GM21360 (cell line): ENCODE measurements around the gene DCP1A.

Source experiments
- ATAC-seq: cut with Tn5 transposase; IDR thresholded peaks from one replicate; pipeline ENCODE4 v1.9.1; 2021; ENCODE audit warnings: mild to moderate bottlenecking, moderate library complexity; ENCODE audit not compliant: unreplicated experiment

Gene DCP1A

GRCh38 chr3:53248161-53248560 is 99.2 kb downstream of the DCP1A start:
- no peak for ATAC-seq

- ATAC-seq = no peak
Observed at GRCh38 chr3:53247619-53248018, 99.7 kb downstream of the DCP1A start.

GRCh38 chr3:53244271-53244670 is 103.1 kb downstream of the DCP1A start:
- no peak for ATAC-seq

- no peak for ATAC-seq
Observed at GRCh38 chr3:53243785-53244184, 103.6 kb downstream of the DCP1A start.

- no peak for ATAC-seq
Observed at GRCh38 chr3:53243165-53243564, 104.2 kb downstream of the DCP1A start.

- ATAC-seq = no peak
Observed at GRCh38 chr3:53242642-53243041, 104.7 kb downstream of the DCP1A start.

GRCh38 chr3:53242155-53242554 is 105.2 kb downstream of the DCP1A start:
- ATAC-seq = no peak

GRCh38 chr3:53240989-53241972 is 106.1 kb downstream of the DCP1A start:
- ATAC-seq = no peak

GRCh38 chr3:53239800-53240199 is 107.5 kb downstream of the DCP1A start:
- ATAC-seq = no peak

- no peak for ATAC-seq
Observed at GRCh38 chr3:53238886-53239285, 108.5 kb downstream of the DCP1A start.

GRCh38 chr3:53238051-53238850 is 109.1 kb downstream of the DCP1A start:
- ATAC-seq = no peak

GRCh38 chr3:53236112-53236841 is 111.1 kb downstream of the DCP1A start:
- ATAC-seq = no peak

- no peak for ATAC-seq
Observed at GRCh38 chr3:53235545-53235944, 111.8 kb downstream of the DCP1A start.

- no peak for ATAC-seq
Observed at GRCh38 chr3:53234841-53235232, 112.5 kb downstream of the DCP1A start.

GRCh38 chr3:53234130-53234840 is 113.1 kb downstream of the DCP1A start:
- ATAC-seq = no peak
